Adrenal gland (tissue), 5 donors: ENCODE data around the gene RHOB.

ENCODE experiments used
- POLR2A ChIP-seq, 2 donors: fragments of 450-650 bp; IDR thresholded peaks; one replicate each; pipeline ENCODE4 v1.6.1; 2017; ENCODE audit warnings: antibody characterized with exemption in 2 of 2, mild to moderate bottlenecking in 2 of 2, moderate library complexity in 1 of 2
- TF ChIP-seq, protein P1 (sequence below), 6 experiments: fragments of 450-650 bp in 4 of 6; fragments of 200-600 bp in 2 of 6; sonication (generic) in 1 of 6; IDR thresholded peaks; 1 replicate in 5 of 6; 2 replicates in 1 of 6; pipeline versions ENCODE4 v1.5.1 to v1.8.0; 2016 to 2021; ENCODE audit warnings: antibody characterized with exemption in 6 of 6, mild to moderate bottlenecking in 2 of 6, moderate library complexity in 1 of 6
- donor health status: DM: no; HTN: no; CAD: no.

DNA sequence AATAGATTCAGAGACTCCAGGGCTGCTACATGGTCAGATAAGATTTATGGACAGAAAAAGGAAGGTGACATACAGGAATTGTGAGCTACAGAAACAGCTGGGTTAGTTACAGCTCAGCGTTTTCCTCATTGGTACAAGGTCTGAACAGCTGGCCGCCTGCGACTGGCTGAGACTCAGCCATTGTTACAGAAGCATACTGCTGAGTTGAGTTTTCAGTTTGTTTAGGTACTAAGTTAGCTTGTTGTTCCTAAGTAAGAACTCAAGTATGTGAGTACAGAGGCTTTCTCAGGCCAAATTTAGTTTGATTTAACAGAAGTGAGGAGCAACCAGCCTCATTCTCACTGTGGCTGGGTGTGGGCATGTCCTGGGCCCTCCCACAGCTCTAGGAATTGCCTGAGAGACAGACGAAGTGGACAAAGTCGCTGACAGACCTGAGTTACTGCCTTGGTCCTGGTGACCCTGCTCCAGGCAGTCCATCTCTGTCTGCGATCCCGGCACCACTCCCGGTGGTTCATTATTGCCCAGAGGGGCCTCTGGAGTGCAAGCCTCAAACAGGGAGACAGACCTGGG is 27.8 kb upstream of the RHOB start:
- TF ChIP-seq, protein P1, sequence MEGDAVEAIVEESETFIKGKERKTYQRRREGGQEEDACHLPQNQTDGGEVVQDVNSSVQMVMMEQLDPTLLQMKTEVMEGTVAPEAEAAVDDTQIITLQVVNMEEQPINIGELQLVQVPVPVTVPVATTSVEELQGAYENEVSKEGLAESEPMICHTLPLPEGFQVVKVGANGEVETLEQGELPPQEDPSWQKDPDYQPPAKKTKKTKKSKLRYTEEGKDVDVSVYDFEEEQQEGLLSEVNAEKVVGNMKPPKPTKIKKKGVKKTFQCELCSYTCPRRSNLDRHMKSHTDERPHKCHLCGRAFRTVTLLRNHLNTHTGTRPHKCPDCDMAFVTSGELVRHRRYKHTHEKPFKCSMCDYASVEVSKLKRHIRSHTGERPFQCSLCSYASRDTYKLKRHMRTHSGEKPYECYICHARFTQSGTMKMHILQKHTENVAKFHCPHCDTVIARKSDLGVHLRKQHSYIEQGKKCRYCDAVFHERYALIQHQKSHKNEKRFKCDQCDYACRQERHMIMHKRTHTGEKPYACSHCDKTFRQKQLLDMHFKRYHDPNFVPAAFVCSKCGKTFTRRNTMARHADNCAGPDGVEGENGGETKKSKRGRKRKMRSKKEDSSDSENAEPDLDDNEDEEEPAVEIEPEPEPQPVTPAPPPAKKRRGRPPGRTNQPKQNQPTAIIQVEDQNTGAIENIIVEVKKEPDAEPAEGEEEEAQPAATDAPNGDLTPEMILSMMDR (IDR thresholded peaks at IDR 0.05): no peak
- TF ChIP-seq POLR2A (IDR thresholded peaks at IDR 0.05): no peak
